HG02623 (cell line): ENCODE results near the gene DYNC1I1.

Source experiments
- ATAC-seq: cut with Tn5 transposase; IDR thresholded peaks from one replicate; pipeline ENCODE4 v1.9.1; 2021; ENCODE audit warnings: moderate library complexity; ENCODE audit not compliant: unreplicated experiment

Gene DYNC1I1

GRCh38 chr7:95788884-95789283, 16.5 kb downstream of the DYNC1I1 start:
- ATAC-seq, result no peak

- no peak for ATAC-seq
These were observed 21.3 kb downstream of the DYNC1I1 start for GRCh38 chr7:95793658-95794057.

- ATAC-seq, result peak; percentile 66
These were observed 22.7 kb downstream of the DYNC1I1 start for GRCh38 chr7:95794917-95795515.

- ATAC-seq, result no peak
These were observed 24.3 kb downstream of the DYNC1I1 start for GRCh38 chr7:95796617-95797016.

- no peak for ATAC-seq
These were observed 26.1 kb downstream of the DYNC1I1 start for GRCh38 chr7:95798401-95798930.

GRCh38 chr7:95800787-95801186, 28.4 kb downstream of the DYNC1I1 start:
- ATAC-seq, result no peak

- ATAC-seq, result no peak
These were observed 29.9 kb downstream of the DYNC1I1 start for GRCh38 chr7:95802270-95802669.

GRCh38 chr7:95804052-95804451, 31.7 kb downstream of the DYNC1I1 start:
- no peak for ATAC-seq

- ATAC-seq, result no peak
These were observed 33.6 kb downstream of the DYNC1I1 start for GRCh38 chr7:95805909-95806308.

- no peak for ATAC-seq
These were observed 36.0 kb downstream of the DYNC1I1 start for GRCh38 chr7:95808396-95808795.

- no peak for ATAC-seq
These were observed 39.6 kb downstream of the DYNC1I1 start for GRCh38 chr7:95811846-95812445.

- ATAC-seq, result no peak
These were observed 42.4 kb downstream of the DYNC1I1 start for GRCh38 chr7:95814721-95815120.

GRCh38 chr7:95817866-95818640, 45.7 kb downstream of the DYNC1I1 start:
- no peak for ATAC-seq

- ATAC-seq, result no peak
These were observed 48.4 kb downstream of the DYNC1I1 start for GRCh38 chr7:95820778-95821177.

GRCh38 chr7:95822717-95823116, 50.4 kb downstream of the DYNC1I1 start:
- no peak for ATAC-seq

GRCh38 chr7:95824616-95825015, 52.3 kb downstream of the DYNC1I1 start:
- no peak for ATAC-seq

GRCh38 chr7:95828824-95829790, 56.8 kb downstream of the DYNC1I1 start:
- ATAC-seq, result no peak

- peak; percentile 94 for ATAC-seq
These were observed 68.9 kb downstream of the DYNC1I1 start for GRCh38 chr7:95840953-95841950.

- no peak for ATAC-seq
These were observed 70.9 kb downstream of the DYNC1I1 start for GRCh38 chr7:95843286-95843685.

- no peak for ATAC-seq
These were observed 72.7 kb downstream of the DYNC1I1 start for GRCh38 chr7:95845007-95845406.
